ENCODE results near the gene CYP4A22.
A peak's percentile ranks its signal among the peaks of the same experiment; 100 is the strongest.
"Not testable (repeated sequence)": the region's sequence is repeated elsewhere in the genome, so short reads cannot be mapped to it uniquely, and the experiment has no call there.

CYP4A22 gene

GRCh38 chr1:47189844-47190508 lies 52.7 kb downstream of the CYP4A22 start, which contains the start of gene PDZK1IP1:
Gene PDZK1IP1, minus strand, starts transcription at chr1:47190036. Its CDS starts 104 bp downstream, at chr1:47189932.
- TF ChIP-seq, protein P1, sequence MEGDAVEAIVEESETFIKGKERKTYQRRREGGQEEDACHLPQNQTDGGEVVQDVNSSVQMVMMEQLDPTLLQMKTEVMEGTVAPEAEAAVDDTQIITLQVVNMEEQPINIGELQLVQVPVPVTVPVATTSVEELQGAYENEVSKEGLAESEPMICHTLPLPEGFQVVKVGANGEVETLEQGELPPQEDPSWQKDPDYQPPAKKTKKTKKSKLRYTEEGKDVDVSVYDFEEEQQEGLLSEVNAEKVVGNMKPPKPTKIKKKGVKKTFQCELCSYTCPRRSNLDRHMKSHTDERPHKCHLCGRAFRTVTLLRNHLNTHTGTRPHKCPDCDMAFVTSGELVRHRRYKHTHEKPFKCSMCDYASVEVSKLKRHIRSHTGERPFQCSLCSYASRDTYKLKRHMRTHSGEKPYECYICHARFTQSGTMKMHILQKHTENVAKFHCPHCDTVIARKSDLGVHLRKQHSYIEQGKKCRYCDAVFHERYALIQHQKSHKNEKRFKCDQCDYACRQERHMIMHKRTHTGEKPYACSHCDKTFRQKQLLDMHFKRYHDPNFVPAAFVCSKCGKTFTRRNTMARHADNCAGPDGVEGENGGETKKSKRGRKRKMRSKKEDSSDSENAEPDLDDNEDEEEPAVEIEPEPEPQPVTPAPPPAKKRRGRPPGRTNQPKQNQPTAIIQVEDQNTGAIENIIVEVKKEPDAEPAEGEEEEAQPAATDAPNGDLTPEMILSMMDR (IDR thresholded peaks at IDR 0.05; ENCODE audit: low read length, missing control alignments), result no peak
- H3K4me3 ChIP-seq (replicated peaks; ENCODE audit: low read depth, low read length), result no peak within 1 kb of the TSS
- peak; percentile 89 for DNase-seq (ENCODE audit: low read depth)

- TF ChIP-seq, protein P1 (IDR thresholded peaks at IDR 0.05; ENCODE audit: low read length, missing control alignments), result no peak
- DNase-seq (ENCODE audit: low read depth), result no peak
- H3K4me3 ChIP-seq (replicated peaks; ENCODE audit: low read depth, low read length), result no peak overlapping the region
Observed at GRCh38 chr1:47190509-47190855, 53.2 kb downstream of the CYP4A22 start.

DNA sequence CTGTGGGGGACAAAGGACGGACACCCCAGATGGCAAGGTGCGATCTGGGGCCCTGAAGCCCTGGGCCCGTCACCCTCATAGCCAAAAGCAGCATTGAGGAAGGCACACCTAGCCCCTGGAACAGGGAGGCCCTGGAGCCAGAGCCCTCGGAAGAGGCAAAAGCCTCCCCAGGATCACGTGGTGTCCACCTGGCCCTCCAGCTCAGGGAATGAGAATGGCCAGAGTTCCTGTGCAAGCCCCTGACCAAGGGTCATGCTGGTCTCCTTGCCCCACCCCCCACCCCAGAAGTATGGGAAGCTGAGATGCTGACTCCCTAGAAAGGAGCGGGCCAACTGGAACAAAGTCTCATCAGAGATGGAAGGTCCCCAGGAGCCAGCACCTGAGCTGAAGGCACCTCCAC lies 53.6 kb downstream of the CYP4A22 start:
- TF ChIP-seq, protein P1 (IDR thresholded peaks at IDR 0.05; ENCODE audit: low read length, missing control alignments), result no peak
- H3K4me3 ChIP-seq (replicated peaks; ENCODE audit: low read depth, low read length), result no peak overlapping the region
- DNase-seq (ENCODE audit: low read depth), result no peak

- DNase-seq (ENCODE audit: low read depth), result no peak
- TF ChIP-seq, protein P1 (IDR thresholded peaks at IDR 0.05; ENCODE audit: low read length, missing control alignments), result no peak
- H3K4me3 ChIP-seq (replicated peaks; ENCODE audit: low read depth, low read length), result no peak overlapping the region
Observed at GRCh38 chr1:47191940-47192457, 54.8 kb downstream of the CYP4A22 start.

- TF ChIP-seq, protein P1 (IDR thresholded peaks at IDR 0.05; ENCODE audit: low read length, missing control alignments), result peak; percentile 99
- DNase-seq (ENCODE audit: low read depth), result peak; percentile 77
- no peak overlapping the region for H3K4me3 ChIP-seq (replicated peaks; ENCODE audit: low read depth, low read length)
Observed at GRCh38 chr1:47192458-47193384, 55.5 kb downstream of the CYP4A22 start.

DNA sequence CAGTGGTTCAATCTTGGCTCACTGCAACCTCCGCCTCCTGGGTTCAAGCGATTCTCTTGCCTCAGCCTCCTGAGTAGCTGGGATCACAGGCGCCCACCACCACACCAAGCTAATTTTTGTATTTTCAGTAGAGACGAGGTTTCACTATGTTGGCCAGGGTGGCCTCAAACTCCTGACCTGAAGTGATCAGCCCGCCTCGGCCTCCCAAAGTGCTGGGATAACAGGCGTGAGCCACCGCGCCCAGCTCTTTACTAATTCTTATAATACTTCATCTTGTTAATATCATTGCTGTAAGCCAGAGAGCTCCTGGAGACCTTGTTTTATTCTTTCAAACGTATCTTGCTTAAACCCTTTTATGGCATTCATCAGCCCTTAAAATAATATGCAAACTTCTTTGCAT lies 56.3 kb downstream of the CYP4A22 start:
- H3K4me3 ChIP-seq (replicated peaks; ENCODE audit: low read depth, low read length), result not testable (repeated sequence)

GRCh38 chr1:47194311-47194710 lies 57.1 kb downstream of the CYP4A22 start:
- DNase-seq (ENCODE audit: low read depth), result no peak
- H3K4me3 ChIP-seq (replicated peaks; ENCODE audit: low read depth, low read length), result no peak overlapping the region
- TF ChIP-seq, protein P1 (IDR thresholded peaks at IDR 0.05; ENCODE audit: low read length, missing control alignments), result no peak

More for the DNA sequence above, 56.3 kb downstream of the CYP4A22 start:
- DNase-seq (ENCODE audit: low read depth), result not testable (repeated sequence)

DNA sequence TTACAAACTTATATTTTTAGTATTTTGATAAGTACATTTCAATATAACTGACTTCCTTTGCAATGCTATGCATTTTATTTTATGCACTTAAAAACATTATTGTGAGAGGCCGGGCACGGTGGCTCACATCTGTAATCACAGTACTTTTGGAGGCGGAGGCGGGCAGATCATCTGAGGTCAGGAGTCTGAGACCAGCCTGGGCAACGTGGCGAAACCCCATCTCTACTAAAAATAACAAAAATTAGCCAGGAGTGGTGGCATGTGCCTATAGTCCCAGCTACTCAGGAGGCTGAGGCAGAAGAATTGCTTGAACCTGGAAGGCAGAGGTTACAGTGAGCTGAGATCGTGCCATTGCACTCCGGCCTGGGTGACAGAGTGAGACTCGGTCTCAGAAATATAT lies 58.7 kb downstream of the CYP4A22 start:
- DNase-seq (ENCODE audit: low read depth); H3K4me3 ChIP-seq (replicated peaks; ENCODE audit: low read depth, low read length): not testable (repeated sequence)

All from fibroblast of pulmonary artery (primary cell).